ENCODE measurements around the gene CYSLTR2. TPM values are rescaled to one million over a fixed set of nuclear protein-coding genes. Genes with fewer than 3 reads are reported as not detected.
"Not testable (repeated sequence)": the region's sequence is repeated elsewhere in the genome, so short reads cannot be mapped to it uniquely, and the experiment has no call there.

Gene CYSLTR2
- polyA plus RNA-seq, 1 donor from 2014 or later = 0.19 TPM

- not testable (repeated sequence) for H3K9me3 ChIP-seq (ENCODE audit: low read length); H3K4me3 ChIP-seq (ENCODE audit: low read length); H3F3A ChIP-seq (ENCODE audit: insufficient read depth, low read length, poor library complexity, severe bottlenecking); H3K27me3 ChIP-seq (ENCODE audit: insufficient read depth, low read depth, low read length); H3K27ac ChIP-seq (ENCODE audit: low read length); H2AFZ ChIP-seq (ENCODE audit: low read depth, low read length); H3K9me2 ChIP-seq (ENCODE audit: insufficient read depth, low read length); H3K36me3 ChIP-seq (ENCODE audit: insufficient read depth, low read length); H3K9ac ChIP-seq (ENCODE audit: low read length); H4K20me1 ChIP-seq (ENCODE audit: insufficient read depth); H3K4me2 ChIP-seq (ENCODE audit: low read length); H3K79me2 ChIP-seq (replicated peaks; ENCODE audit: insufficient read depth, low read length)
These were observed 17.7 kb downstream of the CYSLTR2 start for GRCh38 chr13:48671421-48671820.

- Histone ChIP-seq H3K9ac (ENCODE audit: low read length) (no peak overlapping the region), H3F3A (ENCODE audit: insufficient read depth, low read length, poor library complexity, severe bottlenecking) (no peaks in the 10 kb centered on the region), H3K9me2 (ENCODE audit: insufficient read depth, low read length) (no peaks in the 10 kb centered on the region), H3K9me3 (ENCODE audit: low read length) (no peaks in the 10 kb centered on the region), H3K27ac (ENCODE audit: low read length) (no peak overlapping the region), H3K4me2 (ENCODE audit: low read length) (no peak overlapping the region), H2AFZ (ENCODE audit: low read depth, low read length) (no peak overlapping the region), H3K27me3 (ENCODE audit: insufficient read depth, low read depth, low read length) (no peaks in the 10 kb centered on the region), H3K36me3 (ENCODE audit: insufficient read depth, low read length) (no peaks in the 10 kb centered on the region), H3K79me2 (replicated peaks; ENCODE audit: insufficient read depth, low read length) (no peaks in the 10 kb centered on the region), H4K20me1 (ENCODE audit: insufficient read depth) (no peaks in the 10 kb centered on the region), H3K4me3 (ENCODE audit: low read length) (no peak overlapping the region)
- TF ChIP-seq RAD21 (conservative IDR thresholded peaks at IDR 0.05) = no peak
- no peak for TF ChIP-seq TAF1 (IDR thresholded peaks at IDR 0.05; ENCODE audit: low read depth)
- no peak for TF ChIP-seq EZH2 (IDR thresholded peaks at IDR 0.05; ENCODE audit: borderline replicate concordance, insufficient read depth, low read length, poor library complexity, severe bottlenecking)
- no peak for TF ChIP-seq CTCF (IDR thresholded peaks at IDR 0.05; ENCODE audit: poor library complexity, severe bottlenecking)
- no peak for TF ChIP-seq EP300 (conservative IDR thresholded peaks at IDR 0.05; ENCODE audit: poor library complexity, severe bottlenecking)
- no peak for TF ChIP-seq SMC3 (conservative IDR thresholded peaks at IDR 0.05; ENCODE audit: poor library complexity)
- TF ChIP-seq MXI1 (conservative IDR thresholded peaks at IDR 0.05; ENCODE audit: poor library complexity, severe bottlenecking) = no peak
- TF ChIP-seq POLR2AphosphoS5 (IDR thresholded peaks at IDR 0.05) = no peak
- no peak for TF ChIP-seq REST (IDR thresholded peaks at IDR 0.05; ENCODE audit: borderline replicate concordance)
These were observed 21.5 kb downstream of the CYSLTR2 start for GRCh38 chr13:48675247-48675646.

- no peak overlapping the region for H3K27ac ChIP-seq (ENCODE audit: low read length)
- H3K36me3 ChIP-seq (ENCODE audit: insufficient read depth, low read length) = no peaks in the 10 kb centered on the region
- TF ChIP-seq REST (IDR thresholded peaks at IDR 0.05; ENCODE audit: borderline replicate concordance) (no peak), MXI1 (conservative IDR thresholded peaks at IDR 0.05; ENCODE audit: poor library complexity, severe bottlenecking) (no peak), RAD21 (conservative IDR thresholded peaks at IDR 0.05) (no peak), TAF1 (IDR thresholded peaks at IDR 0.05; ENCODE audit: low read depth) (no peak), EP300 (conservative IDR thresholded peaks at IDR 0.05; ENCODE audit: poor library complexity, severe bottlenecking) (no peak), POLR2AphosphoS5 (IDR thresholded peaks at IDR 0.05) (no peak), EZH2 (IDR thresholded peaks at IDR 0.05; ENCODE audit: borderline replicate concordance, insufficient read depth, low read length, poor library complexity, severe bottlenecking) (no peak), SMC3 (conservative IDR thresholded peaks at IDR 0.05; ENCODE audit: poor library complexity) (no peak), CTCF (IDR thresholded peaks at IDR 0.05; ENCODE audit: poor library complexity, severe bottlenecking) (no peak)
- H3K9me2 ChIP-seq (ENCODE audit: insufficient read depth, low read length) = no peaks in the 10 kb centered on the region
- no peak overlapping the region for H3K4me3 ChIP-seq (ENCODE audit: low read length)
- no peaks in the 10 kb centered on the region for H3K79me2 ChIP-seq (replicated peaks; ENCODE audit: insufficient read depth, low read length)
- H4K20me1 ChIP-seq (ENCODE audit: insufficient read depth) = no peaks in the 10 kb centered on the region
- no peak overlapping the region for H3K4me2 ChIP-seq (ENCODE audit: low read length)
- no peaks in the 10 kb centered on the region for H3K9me3 ChIP-seq (ENCODE audit: low read length)
- no peak overlapping the region for H3K9ac ChIP-seq (ENCODE audit: low read length)
- H3F3A ChIP-seq (ENCODE audit: insufficient read depth, low read length, poor library complexity, severe bottlenecking) = no peaks in the 10 kb centered on the region
- no peak overlapping the region for H2AFZ ChIP-seq (ENCODE audit: low read depth, low read length)
- H3K27me3 ChIP-seq (ENCODE audit: insufficient read depth, low read depth, low read length) = no peaks in the 10 kb centered on the region
These were observed 24.6 kb downstream of the CYSLTR2 start for GRCh38 chr13:48678316-48678715.

Data from neural cell (in vitro differentiated cells).